ENCODE data around the gene CDCA5. TPM values are rescaled to one million over a fixed set of nuclear protein-coding genes. Genes with fewer than 3 reads are reported as not detected.

Gene CDCA5
- total RNA-seq, 1 experiment from 2014 or later = 72.1 TPM

- Histone ChIP-seq H3K9ac (ENCODE audit: low read length) (no peak overlapping the region), H3K36me3 (ENCODE audit: control insufficient read depth in 1 of 2, insufficient read depth in 2 of 2, low read length in 2 of 2) (peaks cover 22 to 49% of the 10 kb centered on the region in 2 experiments; a peak in 3 of 4 replicates), H4K20me1 (ENCODE audit: insufficient read depth) (no peaks in the 10 kb centered on the region), H3K4me3 (replicated peaks in 1 of 2; ENCODE audit: low read depth in 1 of 2, low read length in 2 of 2) (no peak overlapping the region), H3K9me2 (ENCODE audit: insufficient read depth) (no peaks in the 10 kb centered on the region), H3K27me3 (ENCODE audit: insufficient read depth, low read length) (no peaks in the 10 kb centered on the region), H3K79me2 (ENCODE audit: insufficient read depth, low read length) (peaks cover 31% of the 10 kb centered on the region), H2AFZ (ENCODE audit: low read depth, low read length, poor library complexity, severe bottlenecking) (no peak overlapping the region), H3K4me2 (ENCODE audit: low read length) (no peak overlapping the region), H3K9me3 (ENCODE audit: control insufficient read depth in 1 of 2, insufficient read depth in 1 of 2, low read depth in 1 of 2, low read length in 2 of 2) (no peaks in the 10 kb centered on the region), H3K27ac (ENCODE audit: low read depth, low read length) (no peak overlapping the region), H3K4me1 (ENCODE audit: control insufficient read depth in 1 of 2, insufficient read depth in 2 of 2, low read length in 2 of 2) (peaks cover 9 to 25% of the 10 kb centered on the region in 2 experiments; a peak in 3 of 4 replicates)
- TF ChIP-seq EGR1 (IDR thresholded peaks at IDR 0.05; ENCODE audit: low read depth) (no peak), POLR2AphosphoS5 (IDR thresholded peaks at IDR 0.05; ENCODE audit: low read depth, low read length) (no peak), ELF1 (IDR thresholded peaks at IDR 0.05; ENCODE audit: borderline replicate concordance, low read depth) (no peak), EZH2phosphoT487 (IDR thresholded peaks at IDR 0.05; ENCODE audit: borderline replicate concordance) (no peak), RAD21 (IDR thresholded peaks at IDR 0.05; ENCODE audit: low read depth) (no peak), POLR2A (IDR thresholded peaks at IDR 0.05; ENCODE audit: borderline replicate concordance, extremely low read depth, insufficient read depth, insufficient read length) (no peak), REST (IDR thresholded peaks at IDR 0.05; ENCODE audit: low read depth) (no peak), SIN3A (IDR thresholded peaks at IDR 0.05; ENCODE audit: low read depth) (no peak), CTCF (IDR thresholded peaks at IDR 0.05 in 2 of 3, conservative IDR thresholded peaks at IDR 0.05 in 1 of 3; ENCODE audit: borderline replicate concordance in 1 of 3, insufficient read depth in 1 of 3, low read depth in 2 of 3, low read length in 2 of 3) (no peak), FOSL1 (IDR thresholded peaks at IDR 0.05; ENCODE audit: low read depth) (no peak), SRF (IDR thresholded peaks at IDR 0.05; ENCODE audit: low read depth) (no peak), YY1 (IDR thresholded peaks at IDR 0.05; ENCODE audit: extremely low read depth, insufficient replicate concordance, low read depth, low read length) (no peak), TCF7L2 (IDR thresholded peaks at IDR 0.05; ENCODE audit: borderline replicate concordance, extremely low read depth, insufficient read depth, insufficient read length) (no peak), SP1 (IDR thresholded peaks at IDR 0.05; ENCODE audit: low read depth) (no peak), ZFX (IDR thresholded peaks at IDR 0.05) (no peak)
- TF ChIP-seq, protein P1, sequence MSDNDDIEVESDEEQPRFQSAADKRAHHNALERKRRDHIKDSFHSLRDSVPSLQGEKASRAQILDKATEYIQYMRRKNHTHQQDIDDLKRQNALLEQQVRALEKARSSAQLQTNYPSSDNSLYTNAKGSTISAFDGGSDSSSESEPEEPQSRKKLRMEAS (IDR thresholded peaks at IDR 0.05) = no peak
- no TSS peak for BruUV-seq (replicated peaks)
- ChIA-PET POLR2A (interaction anchor here (2.1 kb wide), 1 partner anchor 9 kb away, joined by 12 read pairs; the partner anchor contains the start of genes FAU and MRPL49), CTCF (no interaction called here), RAD21 (ENCODE audit: low non-redundant PET in 1 of 2, low total read pairs in 2 of 2, uncharacterized antibody in 2 of 2, unreplicated experiment in 2 of 2) (no interaction called here)
- intact Hi-C loops (cut with micrococcal nuclease) = no loop called here
- DNase-seq (ENCODE audit: low read depth, low spot score) (no peak), ATAC-seq (no peak)
Measured at GRCh38 chr11:65131417-65131776, 47.6 kb upstream of the CDCA5 start.
